VCaP (cell line): ENCODE measurements around the gene FKBP4.
A peak's percentile ranks its signal among the peaks of the same experiment; 100 is the strongest.

Source experiments
- H3K27ac ChIP-seq: fragments of 450-650 bp; 2 replicates; pipeline ENCODE4 v1.5.1; 2017
- TF ChIP-seq, protein P1 (sequence below): fragments of 450-650 bp; conservative IDR thresholded peaks from 2 replicates; pipeline ENCODE4 v1.5.1; 2017; ENCODE audit warnings: mild to moderate bottlenecking, moderate library complexity

FKBP4 gene

DNA sequence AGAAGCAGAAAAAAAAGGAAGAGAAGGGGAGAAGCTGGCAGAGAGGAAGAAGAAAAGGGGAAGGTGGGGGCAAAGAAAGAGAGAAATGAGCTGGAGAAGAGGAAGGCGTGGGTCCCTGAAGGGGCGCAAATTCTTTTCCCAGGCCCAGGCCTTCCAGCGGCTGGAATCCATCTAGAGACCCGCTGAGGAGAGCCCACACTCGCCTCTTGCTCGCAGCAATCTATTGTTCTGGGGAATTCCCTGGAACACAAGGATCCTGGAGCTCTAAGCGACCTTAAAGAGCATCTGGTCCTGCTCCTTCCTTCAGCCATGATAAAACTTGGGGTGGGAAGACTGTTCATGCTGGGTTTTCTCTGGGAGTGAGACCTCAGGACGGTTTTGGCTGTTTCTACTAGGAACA lies 41.2 kb upstream of the FKBP4 start:
- H3K27ac ChIP-seq: peak overlapping the region; percentile 98
- TF ChIP-seq, protein P1, sequence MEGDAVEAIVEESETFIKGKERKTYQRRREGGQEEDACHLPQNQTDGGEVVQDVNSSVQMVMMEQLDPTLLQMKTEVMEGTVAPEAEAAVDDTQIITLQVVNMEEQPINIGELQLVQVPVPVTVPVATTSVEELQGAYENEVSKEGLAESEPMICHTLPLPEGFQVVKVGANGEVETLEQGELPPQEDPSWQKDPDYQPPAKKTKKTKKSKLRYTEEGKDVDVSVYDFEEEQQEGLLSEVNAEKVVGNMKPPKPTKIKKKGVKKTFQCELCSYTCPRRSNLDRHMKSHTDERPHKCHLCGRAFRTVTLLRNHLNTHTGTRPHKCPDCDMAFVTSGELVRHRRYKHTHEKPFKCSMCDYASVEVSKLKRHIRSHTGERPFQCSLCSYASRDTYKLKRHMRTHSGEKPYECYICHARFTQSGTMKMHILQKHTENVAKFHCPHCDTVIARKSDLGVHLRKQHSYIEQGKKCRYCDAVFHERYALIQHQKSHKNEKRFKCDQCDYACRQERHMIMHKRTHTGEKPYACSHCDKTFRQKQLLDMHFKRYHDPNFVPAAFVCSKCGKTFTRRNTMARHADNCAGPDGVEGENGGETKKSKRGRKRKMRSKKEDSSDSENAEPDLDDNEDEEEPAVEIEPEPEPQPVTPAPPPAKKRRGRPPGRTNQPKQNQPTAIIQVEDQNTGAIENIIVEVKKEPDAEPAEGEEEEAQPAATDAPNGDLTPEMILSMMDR: no peak

- TF ChIP-seq, protein P1: no peak
- H3K27ac ChIP-seq: peak overlapping the region; percentile 98
Measured at GRCh38 chr12:2754208-2754607, 40.6 kb upstream of the FKBP4 start.

DNA sequence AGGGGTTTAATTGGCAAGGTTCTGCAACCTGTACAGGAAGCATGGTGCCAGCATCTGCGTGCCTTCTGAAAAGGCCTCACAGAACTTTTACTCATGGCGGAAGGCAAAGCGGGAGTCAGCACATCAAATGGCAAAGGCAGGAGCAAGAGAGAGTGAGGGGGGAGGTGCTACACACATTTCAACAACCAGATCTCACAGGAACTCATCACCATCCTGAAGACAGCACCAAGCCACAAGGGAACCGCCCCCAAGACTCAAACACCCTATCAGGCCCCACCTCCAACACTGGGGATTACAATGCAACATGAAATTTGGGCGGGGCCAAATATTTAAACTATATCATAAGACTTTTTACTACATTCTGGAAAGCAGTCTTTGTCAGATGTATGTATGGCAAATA lies 38.0 kb upstream of the FKBP4 start:
- H3K27ac ChIP-seq: peak overlapping the region; percentile 98
- TF ChIP-seq, protein P1: no peak

GRCh38 chr12:2759733-2760132 lies 35.0 kb upstream of the FKBP4 start:
- H3K27ac ChIP-seq: peak overlapping the region; percentile 1; the same call in 1 of the 2 replicates
- TF ChIP-seq, protein P1: no peak

DNA sequence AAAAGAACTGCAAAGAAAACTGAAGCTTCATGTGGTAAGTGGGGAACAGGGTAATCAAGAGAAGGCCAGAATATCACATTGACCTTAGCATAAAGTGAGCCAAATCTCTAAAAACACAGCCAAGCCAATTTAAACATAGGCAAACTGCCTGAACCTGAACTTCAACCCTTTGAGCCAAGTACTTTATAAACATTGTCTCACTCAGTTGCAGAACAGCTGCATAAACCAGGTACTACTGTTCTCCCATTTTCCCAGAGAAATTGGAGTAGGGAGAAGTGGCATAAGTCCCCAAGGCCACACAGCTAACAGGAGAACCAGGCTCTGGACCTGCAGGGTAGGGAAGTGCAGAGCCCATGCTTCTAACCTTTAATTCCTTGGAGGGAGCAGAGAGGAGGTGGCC lies 30.4 kb upstream of the FKBP4 start:
- peak overlapping the region; percentile 97 for H3K27ac ChIP-seq
- TF ChIP-seq, protein P1: no peak

- peak overlapping the region; percentile 97 for H3K27ac ChIP-seq
- TF ChIP-seq, protein P1: no peak
Measured at GRCh38 chr12:2765052-2765451, 29.7 kb upstream of the FKBP4 start.

GRCh38 chr12:2765608-2766007 lies 29.2 kb upstream of the FKBP4 start:
- H3K27ac ChIP-seq: peak overlapping the region; percentile 97
- TF ChIP-seq, protein P1: no peak
